ENCODE measurements around the gene TEP1. TPM values are rescaled to one million over a fixed set of nuclear protein-coding genes. Genes with fewer than 3 reads are reported as not detected.

TEP1 gene
- total and polyA plus RNA-seq, 2 of the 8 experiments (the other 6 are each of a cell fraction or from before 2014, with no cell fraction given): 6.9 to 10.7 TPM

DNA sequence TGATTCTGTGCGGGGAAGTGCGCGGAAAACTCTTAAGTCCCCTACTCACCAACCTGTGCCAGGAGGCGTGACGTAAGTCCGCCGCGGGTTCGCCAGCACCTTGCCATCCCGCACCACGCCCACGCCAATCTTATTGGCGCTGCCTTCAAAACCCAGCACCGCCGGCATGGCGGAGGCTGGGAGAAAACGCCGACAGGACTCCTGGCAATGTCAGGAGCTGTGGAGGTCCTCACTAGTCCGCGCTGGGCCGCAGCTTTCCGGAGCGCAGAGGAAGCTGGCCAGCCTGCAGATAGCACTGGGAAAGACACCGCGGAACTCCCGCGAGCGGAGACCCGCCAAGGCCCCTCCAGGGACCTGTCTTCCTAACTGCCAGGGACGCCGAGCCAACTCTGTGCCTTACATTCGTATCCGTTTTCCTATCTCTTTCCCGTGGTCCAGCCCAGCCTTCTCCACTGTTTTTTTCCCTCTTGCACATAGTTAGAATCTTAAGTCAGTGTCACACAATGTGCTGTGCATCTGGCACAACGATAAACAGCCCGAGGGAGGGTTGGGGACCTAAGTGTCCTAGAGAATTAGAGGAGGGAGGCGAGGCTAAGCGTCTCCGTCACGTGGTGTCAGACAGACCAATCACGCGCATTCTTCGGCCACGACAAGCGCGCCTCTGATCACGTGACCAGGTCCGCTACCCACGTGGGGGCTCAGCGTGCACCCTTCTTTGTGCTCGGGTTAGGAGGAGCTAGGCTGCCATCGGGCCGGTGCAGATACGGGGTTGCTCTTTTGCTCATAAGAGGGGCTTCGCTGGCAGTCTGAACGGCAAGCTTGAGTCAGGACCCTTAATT is 41.4 kb upstream of the TEP1 start, which contains the start of the genes APEX1 and OSGEP (continued):
- TF ChIP-seq SIRT6 (IDR thresholded peaks at IDR 0.05; ENCODE audit: low read length) (no peak), RNF2 (IDR thresholded peaks at IDR 0.05; ENCODE audit: borderline replicate concordance, low read depth, low read length, missing control alignments, poor library complexity, severe bottlenecking) (no peak), CTBP2 (IDR thresholded peaks at IDR 0.05; ENCODE audit: borderline replicate concordance, insufficient read depth, insufficient read length, low read length) (no peak), MAFK (IDR thresholded peaks at IDR 0.05; ENCODE audit: low read depth, low read length) (no peak), USF2 (IDR thresholded peaks at IDR 0.05; ENCODE audit: low read length) (peak; percentile 100), KDM5A (IDR thresholded peaks at IDR 0.05; ENCODE audit: low read length) (0 out of 2 replicates have a peak, but pooled peaks have one; percentile 53), CBX5 (IDR thresholded peaks at IDR 0.05; ENCODE audit: low read depth, low read length) (no peak), EGR1 (IDR thresholded peaks at IDR 0.05; ENCODE audit: borderline replicate concordance, low read depth, low read length) (peak; percentile 46; the same call in 1 of the 2 replicates), RBBP5 (IDR thresholded peaks at IDR 0.05; ENCODE audit: borderline replicate concordance, low read depth, low read length) (no peak), TAF1 (IDR thresholded peaks at IDR 0.05; ENCODE audit: low read depth, low read length) (peak; percentile 89), KDM1A (IDR thresholded peaks at IDR 0.05; ENCODE audit: borderline replicate concordance, low read length) (no peak), SIN3A (conservative IDR thresholded peaks at IDR 0.05 in 1 of 2, IDR thresholded peaks at IDR 0.05 in 1 of 2; ENCODE audit: low read depth in 1 of 2, low read length in 2 of 2) (peak; percentile 80 to 81; a peak in 3 of 4 replicates), RFX5 (IDR thresholded peaks at IDR 0.05; ENCODE audit: borderline replicate concordance, low read depth, low read length) (no peak), CREB1 (IDR thresholded peaks at IDR 0.05) (peak; percentile 57), SAP30 (IDR thresholded peaks at IDR 0.05; ENCODE audit: insufficient read depth, insufficient replicate concordance, low read length) (peak; percentile 91), E2F6 (IDR thresholded peaks at IDR 0.05) (peak; percentile 67), NANOG (IDR thresholded peaks at IDR 0.05; ENCODE audit: insufficient read depth, low read depth, low read length, poor library complexity, severe bottlenecking) (no peak), BACH1 (IDR thresholded peaks at IDR 0.05; ENCODE audit: low read length) (no peak), POU5F1 (IDR thresholded peaks at IDR 0.05; ENCODE audit: low read depth, low read length) (no peak)
- TF ChIP-seq, protein P1, sequence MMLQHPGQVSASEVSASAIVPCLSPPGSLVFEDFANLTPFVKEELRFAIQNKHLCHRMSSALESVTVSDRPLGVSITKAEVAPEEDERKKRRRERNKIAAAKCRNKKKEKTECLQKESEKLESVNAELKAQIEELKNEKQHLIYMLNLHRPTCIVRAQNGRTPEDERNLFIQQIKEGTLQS (IDR thresholded peaks at IDR 0.05; ENCODE audit: insufficient read depth, low read depth, low read length): peak; percentile 98
